T-helper 1 cell treated with Interleukin-12 subunit alpha and Interleukin-12 subunit beta and Interleukin-4 antibody, amounts not matched to agents 30 μg/mL and 1 μg/mL, for 36 hours (primary cell): ENCODE data around the gene CACNA2D4.
A peak's percentile ranks its signal among the peaks of the same experiment; 100 is the strongest.

Experiments
- H3K27ac Mint-ChIP-seq: one replicate; pipeline ENCODE4 v1.8.0; 2021; ENCODE audit warnings: mild to moderate bottlenecking, mixed read lengths
- H3K27me3 Mint-ChIP-seq: one replicate; pipeline ENCODE4 v1.8.0; 2021; ENCODE audit warnings: low read depth, mixed read lengths
- H3K36me3 Mint-ChIP-seq: one replicate; pipeline ENCODE4 v1.8.0; 2021; ENCODE audit warnings: low read depth, mixed read lengths
- H3K4me1 Mint-ChIP-seq: one replicate; pipeline ENCODE4 v1.8.0; 2021; ENCODE audit warnings: low read depth, mixed read lengths
- H3K4me3 Mint-ChIP-seq: one replicate; pipeline ENCODE4 v1.8.0; 2021; ENCODE audit warnings: mild to moderate bottlenecking, moderate library complexity, mixed read lengths
- H3K9me3 Mint-ChIP-seq: one replicate; pipeline ENCODE4 v1.8.0; 2021; ENCODE audit warnings: mixed read lengths

Gene CACNA2D4

GRCh38 chr12:1806301-1807086 lies 112.0 kb downstream of the CACNA2D4 start:
- peaks cover 2% of the 10 kb centered on the region for H3K36me3 Mint-ChIP-seq
- no peak overlapping the region for H3K27ac Mint-ChIP-seq
- no peaks in the 10 kb centered on the region for H3K9me3 Mint-ChIP-seq
- H3K27me3 Mint-ChIP-seq = no peaks in the 10 kb centered on the region
- H3K4me3 Mint-ChIP-seq = no peak overlapping the region
- H3K4me1 Mint-ChIP-seq = peaks cover 5% of the 10 kb centered on the region

- H3K27ac Mint-ChIP-seq = no peak overlapping the region
- H3K27me3 Mint-ChIP-seq = no peaks in the 10 kb centered on the region
- H3K4me1 Mint-ChIP-seq = peaks cover 5% of the 10 kb centered on the region
- H3K9me3 Mint-ChIP-seq = no peaks in the 10 kb centered on the region
- H3K36me3 Mint-ChIP-seq = peaks cover 2% of the 10 kb centered on the region
- no peak overlapping the region for H3K4me3 Mint-ChIP-seq
Observed at GRCh38 chr12:1805441-1806081, 112.9 kb downstream of the CACNA2D4 start.

- Mint-ChIP-seq H3K27ac (peak overlapping the region; percentile 72), H3K4me3 (no peak overlapping the region), H3K36me3 (peaks cover 2% of the 10 kb centered on the region), H3K4me1 (peaks cover 5% of the 10 kb centered on the region), H3K9me3 (no peaks in the 10 kb centered on the region), H3K27me3 (no peaks in the 10 kb centered on the region)
Observed at GRCh38 chr12:1804545-1805332, 113.7 kb downstream of the CACNA2D4 start.

GRCh38 chr12:1803736-1804135 lies 114.7 kb downstream of the CACNA2D4 start:
- Mint-ChIP-seq H3K36me3 (peaks cover 2% of the 10 kb centered on the region), H3K9me3 (no peaks in the 10 kb centered on the region), H3K4me3 (no peak overlapping the region), H3K27ac (no peak overlapping the region), H3K4me1 (peaks cover 5% of the 10 kb centered on the region), H3K27me3 (no peaks in the 10 kb centered on the region)

GRCh38 chr12:1801303-1801975 lies 117.0 kb downstream of the CACNA2D4 start:
- H3K27ac Mint-ChIP-seq = no peak overlapping the region
- H3K4me3 Mint-ChIP-seq = no peak overlapping the region
- H3K4me1 Mint-ChIP-seq = peaks cover 5% of the 10 kb centered on the region
- no peaks in the 10 kb centered on the region for H3K9me3 Mint-ChIP-seq
- no peaks in the 10 kb centered on the region for H3K27me3 Mint-ChIP-seq
- peaks cover 2% of the 10 kb centered on the region for H3K36me3 Mint-ChIP-seq

GRCh38 chr12:1800401-1801302 lies 117.8 kb downstream of the CACNA2D4 start:
- Mint-ChIP-seq H3K27me3 (no peaks in the 10 kb centered on the region), H3K4me3 (no peak overlapping the region), H3K27ac (no peak overlapping the region), H3K4me1 (peaks cover 9% of the 10 kb centered on the region), H3K9me3 (no peaks in the 10 kb centered on the region), H3K36me3 (peaks cover 2% of the 10 kb centered on the region)

GRCh38 chr12:1799882-1800400 lies 118.5 kb downstream of the CACNA2D4 start:
- H3K4me3 Mint-ChIP-seq = no peak overlapping the region
- peaks cover 2% of the 10 kb centered on the region for H3K36me3 Mint-ChIP-seq
- no peaks in the 10 kb centered on the region for H3K9me3 Mint-ChIP-seq
- H3K4me1 Mint-ChIP-seq = peaks cover 11% of the 10 kb centered on the region
- no peak overlapping the region for H3K27ac Mint-ChIP-seq
- H3K27me3 Mint-ChIP-seq = no peaks in the 10 kb centered on the region

GRCh38 chr12:1799051-1799881 lies 119.2 kb downstream of the CACNA2D4 start:
- Mint-ChIP-seq H3K4me3 (no peak overlapping the region), H3K27me3 (no peaks in the 10 kb centered on the region), H3K36me3 (no peaks in the 10 kb centered on the region), H3K27ac (no peak overlapping the region), H3K4me1 (peaks cover 6% of the 10 kb centered on the region), H3K9me3 (no peaks in the 10 kb centered on the region)

GRCh38 chr12:1798641-1799020 lies 119.8 kb downstream of the CACNA2D4 start:
- Mint-ChIP-seq H3K36me3 (no peaks in the 10 kb centered on the region), H3K4me3 (no peak overlapping the region), H3K27ac (no peak overlapping the region), H3K4me1 (peaks cover 6% of the 10 kb centered on the region), H3K9me3 (no peaks in the 10 kb centered on the region), H3K27me3 (no peaks in the 10 kb centered on the region)

GRCh38 chr12:1797991-1798640 lies 120.3 kb downstream of the CACNA2D4 start:
- no peaks in the 10 kb centered on the region for H3K9me3 Mint-ChIP-seq
- no peak overlapping the region for H3K4me3 Mint-ChIP-seq
- peaks cover 6% of the 10 kb centered on the region for H3K4me1 Mint-ChIP-seq
- H3K27ac Mint-ChIP-seq = no peak overlapping the region
- no peaks in the 10 kb centered on the region for H3K27me3 Mint-ChIP-seq
- no peaks in the 10 kb centered on the region for H3K36me3 Mint-ChIP-seq

GRCh38 chr12:1797011-1797901 lies 121.2 kb downstream of the CACNA2D4 start:
- H3K27ac Mint-ChIP-seq = peak overlapping the region; percentile 65
- H3K27me3 Mint-ChIP-seq = no peaks in the 10 kb centered on the region
- no peaks in the 10 kb centered on the region for H3K9me3 Mint-ChIP-seq

More at GRCh38 chr12:1797011-1797901, 121.2 kb downstream of the CACNA2D4 start:
- Mint-ChIP-seq H3K4me1 (peaks cover 6% of the 10 kb centered on the region), H3K4me3 (peak overlapping the region; percentile 75), H3K36me3 (no peaks in the 10 kb centered on the region)
